ELF-1 (cell line): Measurements from ENCODE around the gene ABCG8.

Source experiments
- DNase-seq: peaks from one replicate; pipeline ENCODE4 v3.0.0-alpha.2; 2016; ENCODE audit warnings: low read depth, low spot score

Gene ABCG8

DNA sequence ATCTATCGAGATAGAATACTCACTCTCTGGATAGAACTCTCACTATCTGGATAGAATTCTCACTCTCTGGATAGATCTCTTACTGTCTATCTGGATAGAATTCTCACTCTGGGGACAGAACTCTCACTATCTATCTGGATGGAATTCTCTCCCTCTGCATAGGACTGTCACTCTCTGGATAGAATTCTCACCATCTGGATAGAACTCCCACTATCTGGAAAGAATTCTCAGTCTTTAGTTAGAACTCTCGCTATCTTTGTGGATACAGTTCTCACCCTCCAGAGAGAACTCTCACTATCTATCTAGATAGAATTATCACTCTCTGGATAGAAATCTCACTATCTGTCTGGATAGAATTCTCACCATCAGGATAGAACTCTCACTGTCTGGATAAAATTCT lies 16.5 kb downstream of the ABCG8 start:
- DNase-seq, result no peak

DNA sequence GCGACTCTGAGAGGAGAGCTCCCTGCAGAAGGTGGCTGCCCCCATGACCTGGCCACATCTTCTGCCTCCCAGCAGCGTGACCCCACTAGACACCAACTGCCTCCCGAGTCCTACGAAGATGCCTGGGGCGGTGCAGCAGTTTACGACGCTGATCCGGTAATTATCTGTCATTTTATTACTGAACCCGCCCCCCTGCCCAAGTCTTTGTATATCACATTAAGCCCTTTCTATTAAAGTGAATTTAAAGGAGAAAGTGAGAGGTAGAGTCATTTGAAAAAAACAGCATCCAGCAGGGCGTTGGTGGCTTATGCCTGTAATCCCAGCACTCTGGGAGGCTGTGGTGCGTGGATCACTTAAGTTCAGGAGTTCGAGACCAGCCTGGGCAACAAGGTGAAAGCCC lies 33.4 kb downstream of the ABCG8 start:
- no peak for DNase-seq

DNA sequence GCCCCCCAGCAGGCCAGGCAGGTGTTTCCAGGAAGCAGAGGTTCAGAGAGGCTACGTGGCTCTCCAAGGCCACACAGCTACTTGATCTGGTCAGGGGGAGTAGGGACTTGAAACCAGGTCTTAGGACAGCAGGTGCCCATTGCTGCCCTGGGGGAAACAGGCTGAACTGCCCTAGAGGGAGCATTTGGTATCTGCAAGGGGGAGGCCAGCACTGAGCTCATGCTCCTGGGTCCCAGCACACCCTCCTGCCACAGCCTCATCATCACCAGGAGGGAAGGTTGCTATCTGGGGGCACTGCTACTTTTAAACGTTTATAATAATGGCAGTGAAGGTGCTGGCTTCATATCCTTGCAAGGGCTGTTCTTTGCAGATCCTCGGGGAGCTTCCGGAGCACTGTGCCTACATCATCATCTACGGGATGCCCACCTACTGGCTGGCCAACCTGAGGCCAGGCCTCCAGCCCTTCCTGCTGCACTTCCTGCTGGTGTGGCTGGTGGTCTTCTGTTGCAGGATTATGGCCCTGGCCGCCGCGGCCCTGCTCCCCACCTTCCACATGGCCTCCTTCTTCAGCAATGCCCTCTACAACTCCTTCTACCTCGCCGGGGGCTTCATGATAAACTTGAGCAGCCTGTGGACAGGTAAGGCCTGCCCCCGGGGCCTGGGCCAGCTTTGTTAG lies 36.1 kb downstream of the ABCG8 start:
- no peak for DNase-seq

DNA sequence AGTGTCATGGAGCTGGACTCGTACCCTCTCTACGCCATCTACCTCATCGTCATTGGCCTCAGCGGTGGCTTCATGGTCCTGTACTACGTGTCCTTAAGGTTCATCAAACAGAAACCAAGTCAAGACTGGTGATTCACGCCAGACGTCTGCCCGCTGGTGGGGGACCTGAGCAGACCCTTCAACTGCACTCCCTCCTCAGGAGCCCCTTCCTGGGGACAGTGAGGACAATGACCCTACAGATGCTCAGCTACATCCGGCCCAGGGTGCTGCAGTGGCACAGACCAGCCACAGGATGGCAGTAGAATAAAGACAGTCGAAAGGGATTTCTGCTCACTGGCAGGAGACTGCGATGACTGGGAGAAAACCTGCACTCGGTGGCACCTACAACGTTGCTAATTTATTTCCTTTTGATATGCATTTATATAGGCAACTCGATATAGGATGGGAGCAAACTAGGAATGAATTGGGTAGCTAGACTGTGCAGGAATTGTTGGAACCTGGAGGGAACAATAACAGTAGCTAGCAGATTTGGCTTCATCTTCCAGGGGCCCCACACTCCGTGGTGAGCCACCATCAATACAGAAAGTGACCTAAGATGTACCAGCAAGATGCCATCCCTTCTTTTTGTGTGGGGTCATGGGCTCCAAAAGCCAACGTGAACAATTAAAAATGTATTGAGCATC lies 39.2 kb downstream of the ABCG8 start:
- peak; percentile 84 for DNase-seq

DNA sequence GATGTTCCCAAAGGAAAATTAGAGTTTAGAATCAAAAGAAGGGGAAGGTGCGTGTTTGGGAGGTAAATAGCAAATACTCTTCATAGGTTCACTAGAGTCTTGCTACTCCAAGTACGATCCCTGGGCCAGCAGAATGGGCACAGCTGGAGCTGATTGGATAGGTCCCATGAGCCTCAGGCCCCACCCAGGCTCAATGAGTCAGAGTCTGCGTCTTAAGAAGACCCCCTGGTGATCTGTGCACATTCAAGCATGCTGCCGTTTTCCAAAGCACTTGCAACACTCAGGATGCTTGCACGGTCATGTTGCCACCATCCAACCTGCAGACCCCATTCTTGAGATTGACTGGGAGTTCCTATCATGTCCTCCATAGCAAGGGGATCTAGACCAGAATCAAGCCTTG lies 40.5 kb downstream of the ABCG8 start:
- DNase-seq, result no peak

DNA sequence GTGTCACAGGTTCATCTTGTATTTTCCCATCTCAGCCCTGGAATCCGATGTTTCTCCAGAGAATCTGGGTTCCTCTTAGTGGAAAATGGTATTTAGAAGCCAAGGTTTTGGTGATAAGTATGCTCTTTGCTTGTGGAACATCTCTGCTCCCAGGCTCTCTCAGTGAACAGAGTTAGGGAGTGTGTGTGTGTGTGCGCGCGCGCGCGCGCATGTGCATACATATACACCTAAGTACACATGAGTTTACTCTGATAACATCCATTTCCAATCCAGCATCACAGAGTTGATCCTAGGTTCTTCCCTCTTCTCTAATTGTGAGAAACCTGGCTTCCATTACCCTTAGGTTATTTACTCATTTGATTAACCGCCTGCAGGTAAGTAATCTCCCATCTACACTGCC lies 41.7 kb downstream of the ABCG8 start:
- no peak for DNase-seq

DNA sequence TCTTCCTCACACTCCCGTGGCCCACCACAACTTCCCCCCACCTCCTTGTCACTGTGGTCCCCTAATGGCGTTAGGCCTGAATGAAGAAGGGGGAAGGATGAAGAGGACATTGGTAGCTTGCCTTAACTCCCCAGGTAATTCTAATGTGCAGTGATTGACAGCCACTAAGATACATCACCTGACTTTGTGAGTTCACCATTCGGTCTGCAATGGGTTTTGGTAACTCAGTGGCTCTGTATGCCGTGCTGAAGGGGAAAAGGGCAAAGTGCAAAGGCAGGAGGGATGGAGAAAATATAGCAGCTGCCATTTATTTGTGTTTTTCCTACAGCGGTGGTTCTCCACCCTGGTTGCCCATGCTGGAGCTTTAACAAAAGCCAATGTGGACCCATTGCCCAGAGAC lies 42.2 kb downstream of the ABCG8 start:
- no peak for DNase-seq

DNA sequence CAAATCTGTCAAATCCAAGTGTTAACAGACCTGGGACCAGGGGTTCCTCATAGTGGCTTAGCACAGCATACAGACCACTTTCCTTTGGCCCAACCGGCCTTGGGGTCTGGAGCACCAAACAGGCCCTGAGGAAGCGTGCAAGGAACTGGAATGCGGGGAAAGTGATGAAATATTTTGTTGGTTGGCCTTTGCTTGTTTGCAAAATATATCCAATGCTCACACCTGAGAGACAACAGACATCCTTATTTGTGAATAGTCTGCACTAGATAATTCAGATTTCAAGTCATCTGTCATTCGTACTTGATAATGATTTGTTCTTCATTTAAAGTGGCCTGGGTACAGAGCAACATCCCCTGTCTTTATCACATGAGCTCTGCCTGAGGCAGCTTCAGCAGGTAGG lies 43.5 kb downstream of the ABCG8 start:
- peak; percentile 52 for DNase-seq

DNA sequence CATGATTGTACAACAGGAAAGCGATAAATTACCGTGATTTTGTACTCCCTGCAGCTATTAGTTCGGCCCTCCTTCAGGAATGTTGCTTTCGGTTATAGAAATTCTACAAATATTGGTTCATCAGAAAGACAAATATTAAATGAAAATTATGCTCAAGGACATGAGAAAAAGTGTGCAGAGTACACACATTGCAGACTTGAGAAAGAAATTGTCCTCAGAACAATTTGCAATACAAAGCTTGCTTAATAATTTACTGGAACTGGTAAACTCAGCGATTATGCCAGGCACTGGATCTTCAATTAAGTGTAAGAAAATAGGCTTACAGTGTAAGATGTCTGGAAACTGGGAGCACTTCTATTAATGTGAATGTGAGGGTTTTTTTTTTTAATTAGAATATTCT lies 45.9 kb downstream of the ABCG8 start:
- no peak for DNase-seq

DNA sequence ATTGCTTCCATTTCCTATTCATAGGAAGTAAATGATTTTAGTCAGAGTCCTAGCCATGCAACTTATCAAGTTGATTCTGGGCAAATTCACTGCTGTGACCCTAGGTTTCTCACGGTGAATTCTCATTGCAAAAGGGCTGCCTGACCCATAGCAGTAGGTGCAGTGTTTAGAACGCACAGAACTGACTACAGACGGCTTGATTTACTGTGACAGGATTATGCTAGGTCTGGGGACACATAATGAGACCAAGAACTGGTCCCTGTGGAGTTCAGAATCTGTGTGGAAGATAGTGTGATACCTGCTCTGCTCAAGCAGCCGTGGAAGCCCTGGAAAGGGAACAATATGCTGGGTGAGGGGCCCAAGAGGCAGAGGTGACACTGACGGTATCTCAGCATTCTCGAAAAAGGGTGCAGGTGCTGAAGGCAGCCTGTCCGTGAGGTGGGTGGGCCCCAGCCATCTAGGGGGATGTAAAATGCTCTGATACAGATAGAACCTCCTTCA lies 46.4 kb downstream of the ABCG8 start:
- no peak for DNase-seq

DNA sequence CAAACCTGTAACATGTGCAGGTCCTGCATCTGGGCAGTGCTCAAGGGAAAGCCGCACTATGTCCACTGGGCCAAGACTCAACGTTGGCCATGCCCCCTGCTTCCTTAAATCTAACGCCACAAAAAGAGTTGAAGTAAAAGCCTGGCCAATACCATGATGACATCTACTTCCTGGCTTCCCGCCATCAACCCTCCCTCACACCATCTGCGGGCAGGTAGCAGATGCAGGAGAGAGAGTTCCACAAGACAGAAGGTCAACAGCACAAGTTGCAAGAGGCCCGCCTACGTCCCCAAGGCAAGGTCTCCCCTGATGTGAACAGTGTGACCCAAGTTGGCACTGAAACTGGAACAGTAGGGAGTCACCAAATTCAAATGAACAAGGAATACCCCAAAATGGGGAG lies 48.4 kb downstream of the ABCG8 start:
- no peak for DNase-seq

DNA sequence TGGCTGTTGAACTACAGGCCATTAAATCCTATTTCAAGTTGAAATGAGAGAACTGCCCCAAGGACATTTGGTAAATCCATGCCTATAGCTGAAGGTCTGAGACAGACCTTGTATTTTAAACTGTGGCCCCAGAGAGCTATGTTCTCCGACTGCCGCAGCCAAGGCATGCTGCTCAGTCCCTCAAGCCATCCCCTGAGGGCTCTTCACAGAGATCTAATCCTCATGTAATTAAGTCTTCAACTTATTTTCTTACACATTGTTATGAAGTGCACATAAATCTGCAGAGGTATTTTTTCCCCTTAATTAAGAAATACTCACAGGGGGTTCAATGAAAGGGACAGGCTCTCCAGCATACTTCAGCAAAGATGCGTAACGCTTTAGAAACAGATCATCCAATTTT lies 50.6 kb downstream of the ABCG8 start:
- no peak for DNase-seq

DNA sequence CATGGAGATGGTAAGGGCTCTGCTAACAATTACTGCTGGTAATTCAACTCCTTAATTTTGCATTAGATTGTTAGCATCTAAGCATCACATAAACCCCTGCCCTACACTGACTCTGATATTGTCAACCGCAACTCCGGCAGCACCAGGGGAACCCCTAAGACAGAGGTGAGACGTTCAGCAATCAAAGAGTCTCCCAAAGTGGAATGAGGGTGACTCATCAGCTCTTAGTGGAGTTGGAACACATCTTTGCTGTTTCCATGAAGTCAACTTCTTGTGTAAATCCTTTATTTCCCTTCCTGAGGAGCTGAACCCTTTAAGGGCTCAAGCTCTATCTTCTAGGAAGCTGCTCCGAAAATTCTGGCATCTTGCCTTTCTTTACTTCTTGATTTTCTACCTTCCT lies 52.1 kb downstream of the ABCG8 start:
- no peak for DNase-seq

DNA sequence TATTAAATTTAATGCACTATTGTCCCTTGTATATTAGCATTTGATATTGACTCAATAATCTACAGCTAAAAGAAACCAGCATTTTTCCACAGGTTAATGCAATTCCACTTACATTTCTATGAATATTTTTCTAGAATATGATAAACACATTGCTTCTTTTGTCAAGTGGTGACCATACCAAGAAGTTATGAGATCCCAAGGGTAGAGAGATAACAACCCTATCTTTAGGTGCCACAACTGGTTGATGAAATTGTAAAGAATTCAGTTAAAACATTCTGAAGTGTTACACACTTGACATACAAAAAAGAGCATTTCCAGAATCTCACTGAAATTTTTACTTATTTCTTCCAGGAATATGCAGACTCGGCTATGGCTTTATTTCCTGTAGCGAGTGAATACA lies 56.0 kb downstream of the ABCG8 start:
- DNase-seq, result no peak

DNA sequence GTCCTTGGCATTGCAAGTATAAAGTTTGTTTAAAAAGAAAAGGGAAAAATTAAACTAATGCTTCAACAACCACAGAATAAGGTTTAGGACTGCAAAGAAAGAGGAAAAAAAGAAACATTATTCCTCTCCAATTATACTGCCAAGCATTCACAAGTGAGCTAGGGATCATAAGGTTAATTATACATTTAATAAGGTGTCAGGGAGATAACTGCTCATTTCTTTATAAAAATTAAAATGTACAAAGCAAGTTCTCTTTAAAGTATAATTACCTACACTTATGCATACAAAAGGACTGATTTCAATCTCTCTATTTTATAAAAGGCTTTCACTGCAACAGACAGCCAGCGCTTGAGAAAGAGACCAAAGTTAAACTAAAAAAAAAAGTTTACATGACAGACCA lies 58.1 kb downstream of the ABCG8 start:
- no peak for DNase-seq

DNA sequence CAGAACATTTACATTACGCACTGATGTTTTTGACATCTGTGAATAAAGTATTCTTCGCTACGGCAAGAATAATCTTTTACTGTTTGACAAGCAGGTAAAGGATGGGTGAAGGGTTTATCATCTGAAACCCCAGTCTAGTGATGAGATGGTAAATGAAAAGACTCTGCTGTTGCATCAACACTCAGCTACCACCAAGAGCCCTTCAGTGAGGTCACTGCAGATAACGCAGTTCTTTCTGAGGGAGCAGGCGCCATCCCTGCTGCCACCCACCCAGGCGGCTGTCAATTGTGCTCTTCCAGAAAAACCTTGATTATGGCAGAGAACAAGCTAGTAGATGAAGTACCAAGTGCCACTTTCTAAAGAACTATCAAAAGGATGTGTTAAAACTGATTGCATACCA lies 58.7 kb downstream of the ABCG8 start:
- DNase-seq, result no peak

DNA sequence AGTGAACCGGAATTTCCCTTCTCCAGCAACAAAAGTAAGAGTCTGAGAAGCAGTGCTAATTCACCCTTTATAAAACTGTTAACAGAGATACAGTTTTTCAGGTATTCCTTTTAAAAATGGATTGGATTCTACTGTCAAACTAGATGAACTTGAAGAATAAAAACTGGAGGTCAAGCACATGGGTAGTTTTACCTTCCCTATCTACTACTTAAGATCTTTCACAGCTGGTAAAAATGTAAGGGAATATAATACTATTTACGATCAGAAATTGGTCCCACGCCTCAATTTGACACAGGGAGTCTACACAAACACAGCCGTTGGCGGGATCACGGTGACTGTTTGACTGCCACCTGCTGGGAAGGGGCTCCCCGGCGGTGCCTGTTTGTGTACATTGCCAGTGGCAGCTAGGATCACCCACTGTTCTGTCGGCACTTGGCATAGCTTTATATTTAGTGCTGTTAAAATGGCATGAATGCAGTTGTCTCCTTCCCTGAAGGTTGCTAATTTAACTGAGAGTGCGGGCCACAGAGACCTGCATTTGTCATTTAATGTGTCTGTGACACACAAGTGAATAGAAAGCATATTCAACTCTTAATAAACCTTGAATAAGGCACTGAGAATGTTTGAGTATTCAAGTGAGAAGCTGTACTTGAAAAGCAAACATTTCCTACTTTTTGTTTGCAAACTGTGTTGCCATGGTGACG lies 59.5 kb downstream of the ABCG8 start:
- peak; percentile 23 for DNase-seq

DNA sequence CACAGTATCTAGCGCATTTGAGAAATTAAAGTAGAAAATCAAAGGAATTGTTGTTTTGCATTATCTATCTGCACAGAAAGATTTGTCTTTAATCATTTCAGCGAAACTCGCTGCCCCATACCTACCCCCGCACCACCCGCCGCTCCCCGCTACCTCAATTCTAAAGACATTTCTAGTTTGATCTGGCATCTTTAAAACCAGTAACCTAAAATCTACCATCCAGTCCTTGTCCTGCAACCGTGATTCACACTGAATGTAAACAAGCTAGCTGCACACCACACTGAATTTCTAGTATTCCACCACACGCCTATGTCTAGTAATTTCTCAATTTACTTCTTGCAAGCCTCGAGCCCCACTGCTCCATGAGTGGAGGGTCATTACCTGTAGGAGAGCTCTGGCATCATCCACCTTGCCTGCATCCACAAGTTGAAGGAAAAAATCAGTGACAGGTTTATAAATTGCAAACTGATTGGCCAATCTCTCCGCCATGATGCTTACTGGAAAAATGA lies 60.1 kb downstream of the ABCG8 start:
- no peak for DNase-seq

DNA sequence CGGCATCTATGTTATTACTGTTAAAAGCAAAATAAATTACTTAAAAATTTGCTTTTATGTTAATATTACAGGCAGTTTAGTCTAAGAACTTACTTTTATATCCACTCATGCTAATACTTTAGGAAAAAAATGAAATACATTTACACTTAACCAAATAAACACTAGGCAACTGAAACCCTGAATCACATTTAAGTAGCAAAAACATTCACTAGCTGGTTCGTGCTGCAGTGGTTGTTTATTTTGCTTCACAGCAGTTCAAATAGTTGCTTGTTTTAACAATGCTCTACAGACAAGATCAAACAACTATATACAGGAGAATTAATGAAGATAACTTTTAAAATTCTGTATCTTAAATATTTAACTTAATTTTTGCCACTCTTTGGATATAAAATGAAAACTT lies 60.8 kb downstream of the ABCG8 start:
- DNase-seq, result no peak

DNA sequence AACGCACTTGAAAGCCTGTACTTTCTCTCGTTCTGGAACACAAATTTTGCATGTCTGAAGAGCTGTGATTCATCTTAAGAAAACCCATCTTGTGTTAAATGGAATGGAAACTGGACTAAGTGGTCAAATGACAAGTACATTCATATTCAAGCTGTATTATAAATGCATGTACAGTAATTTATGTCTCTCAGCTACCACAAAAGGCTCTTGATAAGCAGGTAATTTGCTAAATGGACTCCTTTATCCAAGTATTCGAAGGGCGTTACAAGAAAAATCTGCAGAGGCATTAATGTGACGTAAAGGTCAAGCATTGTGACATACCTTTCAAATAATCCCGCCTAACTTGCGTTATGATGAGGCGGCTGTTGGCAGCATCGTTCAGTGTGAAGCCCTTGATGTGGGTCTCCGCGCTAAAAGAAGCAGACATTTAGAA lies 66.6 kb downstream of the ABCG8 start:
- no peak for DNase-seq

DNA sequence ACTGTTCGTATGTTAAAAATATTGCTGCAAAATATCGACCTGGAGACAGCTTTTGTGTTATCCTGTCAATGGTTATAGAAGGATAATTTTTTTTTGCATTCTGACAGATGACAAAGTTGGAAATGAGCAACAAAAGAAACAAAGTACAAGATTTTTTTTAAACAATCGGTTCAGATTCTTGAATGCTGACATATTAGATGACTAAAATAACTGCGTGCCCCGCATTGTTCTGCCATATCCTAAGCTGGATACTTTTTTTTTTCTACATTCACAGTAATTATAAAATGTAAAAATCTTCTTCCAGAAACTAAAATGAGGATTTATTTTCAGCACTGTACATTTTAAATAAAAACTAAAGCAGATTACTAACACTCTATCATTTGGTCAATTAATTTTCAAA lies 67.1 kb downstream of the ABCG8 start:
- no peak for DNase-seq

DNA sequence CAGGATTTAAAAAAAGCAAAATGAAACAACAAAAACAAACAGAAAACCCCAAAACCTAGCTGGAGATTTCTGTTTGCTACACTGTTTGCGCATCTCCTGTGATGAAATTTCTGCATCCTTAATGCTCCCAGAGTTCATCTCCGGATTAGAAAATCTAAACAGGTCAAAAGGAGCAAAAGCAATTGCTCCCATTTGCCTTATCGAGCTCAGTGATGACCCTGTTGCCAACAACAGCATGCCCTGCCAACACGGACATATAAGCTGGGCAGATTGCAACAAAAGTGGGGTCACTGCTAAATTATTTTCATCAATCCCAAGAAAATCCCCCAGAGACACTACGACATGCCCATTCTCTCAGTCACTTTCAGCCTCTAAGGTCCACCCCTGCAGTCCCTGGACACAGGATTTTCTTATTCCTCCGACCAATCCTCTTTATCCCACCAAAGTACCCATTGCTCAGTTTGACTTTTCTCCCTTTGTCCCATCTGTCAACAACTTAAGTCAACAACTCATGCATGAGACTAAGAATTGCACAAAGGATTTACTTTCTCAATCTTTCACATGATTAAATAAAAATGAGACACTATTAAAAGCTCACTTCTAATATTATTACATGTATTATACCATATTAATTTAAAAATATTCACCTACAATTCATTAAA lies 67.8 kb downstream of the ABCG8 start:
- DNase-seq, result no peak
